ENCODE data around the gene P3R3URF. TPM values are rescaled to one million over a fixed set of nuclear protein-coding genes. Genes with fewer than 3 reads are reported as not detected.

P3R3URF gene
- total RNA-seq, 1 donor from 2014 or later, result not detected

DNA sequence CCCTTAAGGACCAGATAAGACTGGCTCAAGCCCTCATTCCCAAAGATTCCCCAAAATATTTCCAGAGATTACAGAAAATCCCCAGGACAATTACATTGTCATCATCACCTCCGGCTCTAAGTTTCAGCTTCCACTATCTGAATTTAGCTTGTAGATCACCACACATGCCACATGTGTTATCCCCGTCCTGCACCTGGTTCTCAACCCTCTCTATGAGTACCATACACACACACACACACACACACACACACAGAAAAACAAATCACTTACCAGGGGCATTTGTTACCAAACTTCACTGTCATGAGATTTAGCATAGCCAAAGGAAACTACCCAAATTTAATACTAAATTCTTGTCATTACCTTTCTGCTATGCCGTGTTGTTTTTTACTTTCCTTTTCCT, 16.8 kb downstream of the P3R3URF start:
- Mint-ChIP-seq H3K27me3 (ENCODE audit: unreplicated experiment) (no peaks in the 10 kb centered on the region), H3K4me1 (ENCODE audit: low read depth, unreplicated experiment) (no peaks in the 10 kb centered on the region), H3K4me3 (ENCODE audit: unreplicated experiment) (no peak overlapping the region), H3K36me3 (ENCODE audit: unreplicated experiment) (no peaks in the 10 kb centered on the region), H3K9me3 (ENCODE audit: unreplicated experiment) (no peaks in the 10 kb centered on the region), H3K27ac (ENCODE audit: unreplicated experiment) (no peak overlapping the region)
- DNase-seq, result no peak
- TF ChIP-seq, protein P1, sequence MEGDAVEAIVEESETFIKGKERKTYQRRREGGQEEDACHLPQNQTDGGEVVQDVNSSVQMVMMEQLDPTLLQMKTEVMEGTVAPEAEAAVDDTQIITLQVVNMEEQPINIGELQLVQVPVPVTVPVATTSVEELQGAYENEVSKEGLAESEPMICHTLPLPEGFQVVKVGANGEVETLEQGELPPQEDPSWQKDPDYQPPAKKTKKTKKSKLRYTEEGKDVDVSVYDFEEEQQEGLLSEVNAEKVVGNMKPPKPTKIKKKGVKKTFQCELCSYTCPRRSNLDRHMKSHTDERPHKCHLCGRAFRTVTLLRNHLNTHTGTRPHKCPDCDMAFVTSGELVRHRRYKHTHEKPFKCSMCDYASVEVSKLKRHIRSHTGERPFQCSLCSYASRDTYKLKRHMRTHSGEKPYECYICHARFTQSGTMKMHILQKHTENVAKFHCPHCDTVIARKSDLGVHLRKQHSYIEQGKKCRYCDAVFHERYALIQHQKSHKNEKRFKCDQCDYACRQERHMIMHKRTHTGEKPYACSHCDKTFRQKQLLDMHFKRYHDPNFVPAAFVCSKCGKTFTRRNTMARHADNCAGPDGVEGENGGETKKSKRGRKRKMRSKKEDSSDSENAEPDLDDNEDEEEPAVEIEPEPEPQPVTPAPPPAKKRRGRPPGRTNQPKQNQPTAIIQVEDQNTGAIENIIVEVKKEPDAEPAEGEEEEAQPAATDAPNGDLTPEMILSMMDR (IDR thresholded peaks at IDR 0.05; ENCODE audit: partially characterized antibody, unreplicated experiment), result no peak

DNA sequence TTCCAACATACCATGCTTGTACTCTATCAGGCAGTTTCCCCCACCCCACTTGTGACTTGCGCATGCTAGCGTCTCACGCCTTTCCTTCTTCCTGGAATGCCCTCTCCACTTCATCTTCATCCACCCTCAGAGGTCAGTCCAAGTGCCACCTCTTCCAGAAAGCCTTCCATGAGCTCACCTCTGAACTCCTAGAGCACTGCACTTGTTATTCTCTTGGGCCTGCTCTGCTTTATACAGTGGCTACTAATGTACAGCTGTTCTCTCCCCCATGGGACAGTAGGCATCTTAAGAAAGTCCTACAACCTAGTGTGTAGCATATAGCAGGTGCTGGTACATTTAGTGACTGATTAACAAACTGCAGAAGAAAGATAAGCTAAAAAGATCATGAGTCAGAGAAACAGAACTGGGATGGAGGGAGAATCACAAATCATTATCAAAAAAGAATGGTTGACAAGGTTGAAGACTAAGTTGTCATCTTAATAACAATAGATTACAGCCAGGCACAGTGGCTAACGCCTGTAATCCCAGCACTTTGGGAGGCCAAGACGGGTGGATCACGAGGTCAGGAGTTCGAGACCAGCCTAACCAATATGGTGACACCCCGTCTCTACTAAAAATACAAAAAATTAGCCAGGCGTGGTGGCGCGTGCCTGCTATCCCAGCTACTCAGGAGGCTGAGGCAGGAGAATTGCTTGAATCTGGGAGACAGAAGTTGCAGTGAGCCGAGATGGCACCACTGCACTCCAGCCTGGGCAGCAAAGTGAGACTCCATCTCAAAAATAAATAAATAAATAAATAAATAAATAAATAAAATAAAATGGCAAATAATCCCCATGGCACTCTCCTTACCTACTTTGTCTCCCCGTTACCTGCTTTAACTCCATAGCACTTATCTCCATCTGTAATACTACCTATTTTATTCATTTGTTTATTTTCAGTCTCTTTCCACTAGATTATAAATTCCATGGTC, 17.7 kb downstream of the P3R3URF start:
- Mint-ChIP-seq H3K36me3 (ENCODE audit: unreplicated experiment) (no peaks in the 10 kb centered on the region), H3K27ac (ENCODE audit: unreplicated experiment) (no peak overlapping the region), H3K27me3 (ENCODE audit: unreplicated experiment) (no peaks in the 10 kb centered on the region), H3K4me3 (ENCODE audit: unreplicated experiment) (no peak overlapping the region), H3K9me3 (ENCODE audit: unreplicated experiment) (no peaks in the 10 kb centered on the region), H3K4me1 (ENCODE audit: low read depth, unreplicated experiment) (no peaks in the 10 kb centered on the region)
- TF ChIP-seq, protein P1 (IDR thresholded peaks at IDR 0.05; ENCODE audit: partially characterized antibody, unreplicated experiment), result no peak
- DNase-seq, result no peak

DNA sequence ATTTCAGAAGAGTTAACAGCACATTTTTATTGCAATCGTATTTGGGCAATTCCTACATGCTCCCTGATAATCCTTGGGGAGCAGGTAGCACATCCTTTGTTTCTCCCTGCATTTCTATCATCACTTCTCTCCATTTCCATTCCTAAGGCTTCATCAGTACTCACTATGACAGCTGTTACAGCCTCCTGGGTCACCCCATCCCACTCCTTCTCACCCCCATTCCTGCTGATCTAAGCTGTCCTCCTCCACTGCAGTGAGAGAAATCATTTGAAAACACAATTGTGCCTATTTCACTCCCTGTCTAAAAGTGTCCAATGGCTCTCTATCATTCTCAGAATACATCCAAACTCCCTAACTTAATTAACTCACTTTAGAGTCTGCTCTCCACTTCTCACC, 18.4 kb downstream of the P3R3URF start:
- TF ChIP-seq, protein P1 (IDR thresholded peaks at IDR 0.05; ENCODE audit: partially characterized antibody, unreplicated experiment), result no peak
- no peak for DNase-seq
- H3K27me3 Mint-ChIP-seq (ENCODE audit: unreplicated experiment), result no peaks in the 10 kb centered on the region
- H3K4me1 Mint-ChIP-seq (ENCODE audit: low read depth, unreplicated experiment), result no peaks in the 10 kb centered on the region
- H3K36me3 Mint-ChIP-seq (ENCODE audit: unreplicated experiment), result no peaks in the 10 kb centered on the region
- no peak overlapping the region for H3K27ac Mint-ChIP-seq (ENCODE audit: unreplicated experiment)
- no peak overlapping the region for H3K4me3 Mint-ChIP-seq (ENCODE audit: unreplicated experiment)
- H3K9me3 Mint-ChIP-seq (ENCODE audit: unreplicated experiment), result no peaks in the 10 kb centered on the region

DNA sequence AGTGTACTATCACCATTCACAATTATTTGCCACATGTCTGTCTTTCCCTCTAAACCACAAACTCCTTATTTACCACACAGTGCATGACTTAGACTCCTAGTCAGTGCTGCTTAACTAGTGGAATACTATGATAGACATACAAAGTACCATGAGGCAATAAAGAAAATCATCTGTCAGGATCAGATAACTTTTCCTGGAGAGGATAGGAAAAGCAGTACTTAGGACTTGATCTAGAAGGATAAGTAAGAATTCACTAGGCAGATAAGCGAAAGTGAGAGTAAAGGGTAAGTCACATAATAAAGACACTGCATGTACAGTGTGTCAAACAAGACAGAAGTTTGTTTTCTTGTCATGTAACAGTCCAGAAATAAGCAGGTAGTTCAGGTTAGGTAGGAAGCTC, 22.6 kb downstream of the P3R3URF start:
- no peak overlapping the region for H3K4me3 Mint-ChIP-seq (ENCODE audit: unreplicated experiment)
- H3K4me1 Mint-ChIP-seq (ENCODE audit: low read depth, unreplicated experiment), result no peaks in the 10 kb centered on the region
- no peak for DNase-seq
- H3K27me3 Mint-ChIP-seq (ENCODE audit: unreplicated experiment), result no peaks in the 10 kb centered on the region
- H3K36me3 Mint-ChIP-seq (ENCODE audit: unreplicated experiment), result no peaks in the 10 kb centered on the region
- no peaks in the 10 kb centered on the region for H3K9me3 Mint-ChIP-seq (ENCODE audit: unreplicated experiment)
- no peak overlapping the region for H3K27ac Mint-ChIP-seq (ENCODE audit: unreplicated experiment)
- TF ChIP-seq, protein P1 (IDR thresholded peaks at IDR 0.05; ENCODE audit: partially characterized antibody, unreplicated experiment), result no peak

DNA sequence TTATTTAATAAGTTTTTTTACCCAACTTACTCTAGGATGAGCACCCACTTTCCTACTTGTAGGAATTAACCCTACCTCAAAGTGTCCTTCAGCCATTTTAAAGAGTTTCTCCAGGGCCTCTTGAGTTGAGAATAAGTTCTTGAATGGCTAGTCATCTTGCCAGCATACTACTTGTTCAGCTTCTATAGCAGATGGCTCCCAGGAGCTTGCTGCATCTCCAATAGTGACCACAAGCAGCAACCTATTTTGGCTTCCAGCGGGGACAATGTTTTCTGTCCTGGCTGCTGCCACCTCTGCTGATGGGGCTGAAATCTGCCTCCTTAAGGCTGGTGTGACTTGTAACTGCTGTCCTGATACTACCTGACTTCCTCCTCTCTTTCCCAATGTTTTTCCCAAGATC, 23.1 kb downstream of the P3R3URF start:
- no peak for DNase-seq
- no peak overlapping the region for H3K4me3 Mint-ChIP-seq (ENCODE audit: unreplicated experiment)
- TF ChIP-seq, protein P1 (IDR thresholded peaks at IDR 0.05; ENCODE audit: partially characterized antibody, unreplicated experiment), result no peak
- peaks cover 3% of the 10 kb centered on the region for H3K9me3 Mint-ChIP-seq (ENCODE audit: unreplicated experiment)
- no peak overlapping the region for H3K27ac Mint-ChIP-seq (ENCODE audit: unreplicated experiment)
- H3K27me3 Mint-ChIP-seq (ENCODE audit: unreplicated experiment), result no peaks in the 10 kb centered on the region
- no peaks in the 10 kb centered on the region for H3K4me1 Mint-ChIP-seq (ENCODE audit: low read depth, unreplicated experiment)
- no peaks in the 10 kb centered on the region for H3K36me3 Mint-ChIP-seq (ENCODE audit: unreplicated experiment)
